HepG2 (cell line): ENCODE measurements around the gene NEMF.

Experiments used
- IRF9 ChIP-seq: sonication (generic); formaldehyde crosslinking; IDR thresholded peaks from 2 replicates; pipeline ENCODE4 v1.8.0; 2022; ENCODE audit warnings: missing genetic modification reagents, mild to moderate bottlenecking, borderline replicate concordance
- KLF9 ChIP-seq: IDR thresholded peaks from 2 replicates; pipeline ENCODE4 v1.6.1; 2016; ENCODE audit warnings: low read depth
- NFYB ChIP-seq: sonication (generic); formaldehyde crosslinking; IDR thresholded peaks from 2 replicates; pipeline ENCODE4 v1.4.0; 2020; ENCODE audit warnings: missing genetic modification reagents
- POLR2A ChIP-seq, 2 experiments: IDR thresholded peaks; 2 replicates each; pipeline ENCODE4 v1.6.1; 2011; ENCODE audit warnings: low read depth in 2 of 2, low read length in 2 of 2, mild to moderate bottlenecking in 1 of 2, moderate library complexity in 1 of 2; ENCODE audit not compliant: insufficient read depth in 1 of 2
- POLR2AphosphoS5 ChIP-seq: IDR thresholded peaks from 2 replicates; pipeline ENCODE4 v1.6.1; 2012; ENCODE audit warnings: low read depth, low read length
- RAD51 ChIP-seq: fragments of 450-650 bp; IDR thresholded peaks from 2 replicates; pipeline ENCODE4 v1.6.1; 2016; ENCODE audit warnings: borderline replicate concordance
- STAT6 ChIP-seq: sonication (generic); formaldehyde crosslinking; IDR thresholded peaks from 2 replicates; pipeline ENCODE4 v1.4.0; 2020; ENCODE audit warnings: missing genetic modification reagents, mild to moderate bottlenecking, borderline replicate concordance
- TCF12 ChIP-seq, 2 experiments: fragments of 450-650 bp in 1 of 2; sonication (generic) in 1 of 2; formaldehyde crosslinking in 1 of 2; IDR thresholded peaks; 2 replicates each; pipeline versions ENCODE4 v1.6.1 to v1.8.0; 2017 to 2022; ENCODE audit warnings: antibody characterized with exemption in 1 of 2, mild to moderate bottlenecking in 1 of 2, missing genetic modification reagents in 1 of 2, moderate library complexity in 1 of 2
- TCF7L2 ChIP-seq: IDR thresholded peaks from 2 replicates; pipeline ENCODE4 v1.6.1; 2011; ENCODE audit warnings: mild to moderate bottlenecking, low read depth, low read length, moderate library complexity
- ZBTB40 ChIP-seq, 2 experiments: fragments of 450-650 bp in 1 of 2; sonication (generic) in 1 of 2; formaldehyde crosslinking in 1 of 2; IDR thresholded peaks; 2 replicates each; pipeline versions ENCODE4 v1.6.1 to v1.8.0; 2016 to 2022; ENCODE audit warnings: antibody characterized with exemption in 1 of 2, mild to moderate bottlenecking in 1 of 2, missing genetic modification reagents in 1 of 2
- ZNF121 ChIP-seq: sonication (generic); formaldehyde crosslinking; IDR thresholded peaks from 2 replicates; pipeline ENCODE4 v1.5.0; 2020; ENCODE audit warnings: mild to moderate bottlenecking, missing genetic modification reagents
- ZNF274 ChIP-seq: sonication (generic); formaldehyde crosslinking; IDR thresholded peaks from 2 replicates; pipeline ENCODE4 v1.5.1; 2020; ENCODE audit warnings: mild to moderate bottlenecking, missing genetic modification reagents
- ZZZ3 ChIP-seq: sonication (generic); formaldehyde crosslinking; IDR thresholded peaks from 2 replicates; pipeline ENCODE4 v1.4.0; 2020; ENCODE audit warnings: missing genetic modification reagents, mild to moderate bottlenecking, borderline replicate concordance

DNA sequence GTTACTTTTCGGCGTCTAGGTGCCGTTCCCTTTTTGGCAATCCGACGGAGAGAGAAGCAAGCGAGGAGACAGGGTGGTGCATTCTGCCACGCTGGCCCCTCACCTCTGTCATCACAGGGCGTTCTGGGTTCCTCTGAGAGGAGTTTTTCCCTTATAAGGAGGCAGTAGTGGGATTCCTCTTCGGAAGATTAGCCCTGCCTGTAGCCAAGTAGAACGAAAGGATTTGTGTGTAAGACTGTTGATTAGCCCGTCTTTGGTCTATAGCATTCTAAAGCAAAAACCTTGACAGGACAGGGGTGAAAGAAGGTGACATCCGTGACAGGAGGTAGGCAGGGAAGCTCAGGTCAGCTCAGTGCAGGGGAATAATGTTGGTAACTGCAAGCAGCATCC, 9.1 kb upstream of the NEMF start:
- no peak for TF ChIP-seq KLF9 (CRISPR knock-in tag)
- 0 out of 4 replicates have a peak, but pooled peaks of 1 of the 2 experiments have one; percentile 33 for TF ChIP-seq POLR2A (IDR thresholded peaks at IDR 0.05; ENCODE audit: insufficient read depth in 1 of 2, low read depth in 2 of 2, low read length in 2 of 2)
- TF ChIP-seq ZNF121, result no peak
- TF ChIP-seq IRF9 (CRISPR knock-in tag), result no peak
- no peak for TF ChIP-seq TCF12 (IDR thresholded peaks at IDR 0.05)
- no peak for TF ChIP-seq TCF12 (CRISPR knock-in tag; IDR thresholded peaks at IDR 0.05)
- TF ChIP-seq ZZZ3 (CRISPR knock-in tag), result no peak
- TF ChIP-seq POLR2AphosphoS5, result no peak
- TF ChIP-seq ZNF274 (CRISPR knock-in tag), result no peak
- no peak for TF ChIP-seq NFYB
- TF ChIP-seq ZBTB40 (IDR thresholded peaks at IDR 0.05), result no peak
- TF ChIP-seq ZBTB40 (CRISPR knock-in tag; IDR thresholded peaks at IDR 0.05), result no peak
- TF ChIP-seq TCF7L2, result no peak
- TF ChIP-seq STAT6, result no peak
- TF ChIP-seq RAD51, result no peak
